Measurements from ENCODE around the gene KIF11. TPM values are rescaled to one million over a fixed set of nuclear protein-coding genes. Genes with fewer than 3 reads are reported as not detected.

Gene KIF11
- total RNA-seq, 1 donor from 2014 or later = 25.6 TPM

GRCh38 chr10:92615515-92615914, 22.6 kb downstream of the KIF11 start:
- Mint-ChIP-seq H3K4me3 (ENCODE audit: low read depth) (no peak overlapping the region), H3K9me3 (ENCODE audit: low read depth) (no peaks in the 10 kb centered on the region), H3K36me3 (ENCODE audit: insufficient read depth) (peaks cover 18% of the 10 kb centered on the region), H3K4me1 (ENCODE audit: low read depth) (no peaks in the 10 kb centered on the region), H3K27ac (no peak overlapping the region), H3K27me3 (no peaks in the 10 kb centered on the region)
- no peak for TF ChIP-seq CTCF (IDR thresholded peaks at IDR 0.05; ENCODE audit: unreplicated experiment)
- no peak for DNase-seq (ENCODE audit: low spot score, unreplicated experiment)

GRCh38 chr10:92619368-92619767, 26.4 kb downstream of the KIF11 start:
- Mint-ChIP-seq H3K4me1 (ENCODE audit: low read depth) (no peaks in the 10 kb centered on the region), H3K36me3 (ENCODE audit: insufficient read depth) (peaks cover 29% of the 10 kb centered on the region), H3K9me3 (ENCODE audit: low read depth) (no peaks in the 10 kb centered on the region), H3K27me3 (no peaks in the 10 kb centered on the region), H3K4me3 (ENCODE audit: low read depth) (no peak overlapping the region), H3K27ac (no peak overlapping the region)
- no peak for DNase-seq (ENCODE audit: low spot score, unreplicated experiment)
- TF ChIP-seq CTCF (IDR thresholded peaks at IDR 0.05; ENCODE audit: unreplicated experiment) = no peak

GRCh38 chr10:92627845-92628480, 35.0 kb downstream of the KIF11 start:
- TF ChIP-seq CTCF (IDR thresholded peaks at IDR 0.05; ENCODE audit: unreplicated experiment) = peak; percentile 33
- Mint-ChIP-seq H3K27me3 (no peaks in the 10 kb centered on the region), H3K27ac (no peak overlapping the region), H3K4me3 (ENCODE audit: low read depth) (no peak overlapping the region), H3K9me3 (ENCODE audit: low read depth) (no peaks in the 10 kb centered on the region), H3K36me3 (ENCODE audit: insufficient read depth) (peaks cover 34% of the 10 kb centered on the region), H3K4me1 (ENCODE audit: low read depth) (peaks cover 3% of the 10 kb centered on the region)
- DNase-seq (ENCODE audit: low spot score, unreplicated experiment) = no peak

GRCh38 chr10:92629945-92630344, 37.0 kb downstream of the KIF11 start:
- DNase-seq (ENCODE audit: low spot score, unreplicated experiment) = no peak
- Mint-ChIP-seq H3K27ac (no peak overlapping the region), H3K4me1 (ENCODE audit: low read depth) (peaks cover 3% of the 10 kb centered on the region), H3K9me3 (ENCODE audit: low read depth) (no peaks in the 10 kb centered on the region), H3K36me3 (ENCODE audit: insufficient read depth) (peaks cover 24% of the 10 kb centered on the region), H3K4me3 (ENCODE audit: low read depth) (no peak overlapping the region), H3K27me3 (no peaks in the 10 kb centered on the region)
- TF ChIP-seq CTCF (IDR thresholded peaks at IDR 0.05; ENCODE audit: unreplicated experiment) = no peak

GRCh38 chr10:92638037-92638436, 45.1 kb downstream of the KIF11 start:
- no peak for TF ChIP-seq CTCF (IDR thresholded peaks at IDR 0.05; ENCODE audit: unreplicated experiment)
- no peak overlapping the region for H3K27ac Mint-ChIP-seq
- H3K9me3 Mint-ChIP-seq (ENCODE audit: low read depth) = no peaks in the 10 kb centered on the region
- H3K36me3 Mint-ChIP-seq (ENCODE audit: insufficient read depth) = peaks cover 17% of the 10 kb centered on the region
- no peak for DNase-seq (ENCODE audit: low spot score, unreplicated experiment)
- no peaks in the 10 kb centered on the region for H3K27me3 Mint-ChIP-seq
- H3K4me1 Mint-ChIP-seq (ENCODE audit: low read depth) = no peaks in the 10 kb centered on the region
- H3K4me3 Mint-ChIP-seq (ENCODE audit: low read depth) = no peak overlapping the region
